Aorta (tissue), 5 donors: ENCODE data around the gene CORO6. TPM values are rescaled to one million over a fixed set of nuclear protein-coding genes. Genes with fewer than 3 reads are reported as not detected.
"Not testable (repeated sequence)": the region's sequence is repeated elsewhere in the genome, so short reads cannot be mapped to it uniquely, and the experiment has no call there.

Experiments
- ATAC-seq: fragments of 200-7000 bp; cut with Tn5 transposase; one replicate; pipeline ENCODE4 v1.9.1; 2022; ENCODE audit warnings: moderate library complexity; ENCODE audit not compliant: low FRiP score
- DNase-seq, 2 donors: peaks; one replicate each; pipeline ENCODE4 v3.0.0-alpha.2; 2020
- H3K27ac ChIP-seq, 2 donors: one replicate each; pipeline ENCODE4 v1.5.1; 2013; ENCODE audit warnings: low read length in 2 of 2, mild to moderate bottlenecking in 2 of 2, moderate library complexity in 2 of 2, control low read depth in 1 of 2, inconsistent platforms in 1 of 2, low read depth in 1 of 2
- H3K27me3 ChIP-seq, 2 donors: one replicate each; pipeline ENCODE4 v1.6.1; 2013; ENCODE audit warnings: control low read depth in 1 of 2, low read length in 1 of 2, mild to moderate bottlenecking in 1 of 2, moderate library complexity in 1 of 2; ENCODE audit not compliant: insufficient read depth in 2 of 2, control insufficient read depth in 1 of 2
- H3K36me3 ChIP-seq, 2 donors: one replicate each; pipeline ENCODE4 v1.6.1; 2013; ENCODE audit warnings: control low read depth in 1 of 2, low read length in 1 of 2, mild to moderate bottlenecking in 1 of 2; ENCODE audit not compliant: insufficient read depth in 2 of 2, control insufficient read depth in 1 of 2
- H3K4me1 ChIP-seq, 2 donors: one replicate each; pipeline ENCODE4 v1.6.1; 2013; ENCODE audit warnings: low read length in 2 of 2, control low read depth in 1 of 2, mild to moderate bottlenecking in 1 of 2, moderate library complexity in 1 of 2; ENCODE audit not compliant: insufficient read depth in 2 of 2, control insufficient read depth in 1 of 2
- H3K4me3 ChIP-seq, 2 donors: one replicate each; pipeline ENCODE4 v1.5.1; 2013; ENCODE audit warnings: low read length in 2 of 2, control low read depth in 1 of 2, mild to moderate bottlenecking in 1 of 2
- H3K9me3 ChIP-seq: one replicate; pipeline ENCODE4 v1.6.1; 2013; ENCODE audit warnings: mild to moderate bottlenecking, low read length; ENCODE audit not compliant: control insufficient read depth
- WGBS, 2 donors: extraction: QIAGEN DNeasy Blood & Tissue Kit; methylation state at CpG; one replicate each; pipeline ENCODE4 v1.1.7; 2013; 5-methylcytosine and 5-hydroxymethylcytosine counted together
- intact Hi-C, 2 donors: fragments of 100-400 bp; cut with DNase I; formaldehyde crosslinking; loops; one replicate each; pipeline versions ENCODE4 v1.14.2 to v1.15.0; 2022
- polyA plus RNA-seq, 2 donors: library from polyadenylated mRNA; stranded (reverse); fragments of 200-250 nt; gene quantifications; one replicate each; pipeline ENCODE4 v1.2.3, GENCODE V29; 2013
- total RNA-seq, 2 donors: library from RNA; stranded (reverse); fragmentation: NEBNext Ultra II Directional; extraction: Animal tissue kit (Norgen Biotek cat#: 25700); gene quantifications; one replicate each; pipeline ENCODE4 v1.2.1, GENCODE V29; 2021
- donor health status: healthy with polysubstance abuse.
- donor health status: Bipolar disorder and iron deficiency.
- donor health status: DM: no; HTN: no; CAD: no.
- donor health status: DM: no; HTN: no; CAD: no.
- donor health status: DM: yes; HTN: yes; CAD: no.

CORO6 gene
- total and polyA plus RNA-seq, 4 donors = 2.9 to 51.6 (median 11.1) TPM

DNA sequence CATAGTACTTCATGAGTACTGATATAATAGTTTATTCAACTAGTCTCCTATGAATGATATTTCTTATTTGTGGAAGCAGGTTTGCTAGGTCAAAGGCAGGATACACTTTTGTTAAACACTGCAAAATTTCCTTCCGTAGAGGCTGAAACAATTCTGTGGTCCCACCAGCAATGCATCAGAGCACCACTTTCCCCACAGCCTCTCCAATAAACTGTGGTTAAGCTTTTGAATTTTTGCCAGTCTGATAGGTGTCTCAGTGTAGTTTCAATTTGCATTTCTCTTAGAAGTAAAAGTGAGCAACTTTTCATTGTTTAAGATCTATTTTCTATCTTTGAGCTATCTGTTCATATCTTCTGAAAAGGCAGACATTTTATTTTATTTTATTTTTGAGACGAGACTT lies 36.4 kb upstream of the CORO6 start:
- Histone ChIP-seq H3K9me3 (no peaks in the 10 kb centered on the region), H3K36me3 (no peaks in the 10 kb centered on the region), H3K27me3 (no peaks in the 10 kb centered on the region), H3K4me3 (no peak overlapping the region), H3K27ac (no peak overlapping the region), H3K4me1 (no peaks in the 10 kb centered on the region)
- no peak for DNase-seq
- 95 to 98% methylated on average over 2 of the region's 2 CpGs for WGBS, 2 donors
- no peak for ATAC-seq
- intact Hi-C loops = no loop called here

DNA sequence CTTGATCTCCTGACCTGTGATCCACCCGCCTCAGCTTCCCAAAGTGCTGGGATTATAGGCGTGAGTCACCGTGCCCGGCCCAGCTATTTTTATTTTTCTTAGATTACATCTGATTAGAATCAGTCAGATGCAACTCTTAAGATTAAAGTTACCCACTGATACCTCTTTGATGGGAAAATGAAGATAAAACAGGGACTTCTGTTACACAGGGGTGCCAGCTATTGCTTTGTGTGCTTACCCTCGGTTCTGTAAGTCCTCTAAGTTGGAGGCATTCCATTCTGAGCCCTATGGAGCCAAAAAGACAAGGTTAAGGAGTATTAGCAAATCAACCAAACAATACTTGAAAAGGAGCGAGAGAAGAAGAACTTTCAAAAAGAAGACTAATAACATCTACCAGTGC lies 32.6 kb upstream of the CORO6 start:
- ATAC-seq = no peak
- DNase-seq = no peak
- H3K4me3 ChIP-seq = no peak overlapping the region
- no peaks in the 10 kb centered on the region for H3K36me3 ChIP-seq
- no peaks in the 10 kb centered on the region for H3K9me3 ChIP-seq
- no peaks in the 10 kb centered on the region for H3K4me1 ChIP-seq
- no peaks in the 10 kb centered on the region for H3K27me3 ChIP-seq
- no peak overlapping the region for H3K27ac ChIP-seq
- intact Hi-C loops = no loop called here
- WGBS, 2 donors = 91 to 92% methylated on average over 6 of the region's 6 CpGs

DNA sequence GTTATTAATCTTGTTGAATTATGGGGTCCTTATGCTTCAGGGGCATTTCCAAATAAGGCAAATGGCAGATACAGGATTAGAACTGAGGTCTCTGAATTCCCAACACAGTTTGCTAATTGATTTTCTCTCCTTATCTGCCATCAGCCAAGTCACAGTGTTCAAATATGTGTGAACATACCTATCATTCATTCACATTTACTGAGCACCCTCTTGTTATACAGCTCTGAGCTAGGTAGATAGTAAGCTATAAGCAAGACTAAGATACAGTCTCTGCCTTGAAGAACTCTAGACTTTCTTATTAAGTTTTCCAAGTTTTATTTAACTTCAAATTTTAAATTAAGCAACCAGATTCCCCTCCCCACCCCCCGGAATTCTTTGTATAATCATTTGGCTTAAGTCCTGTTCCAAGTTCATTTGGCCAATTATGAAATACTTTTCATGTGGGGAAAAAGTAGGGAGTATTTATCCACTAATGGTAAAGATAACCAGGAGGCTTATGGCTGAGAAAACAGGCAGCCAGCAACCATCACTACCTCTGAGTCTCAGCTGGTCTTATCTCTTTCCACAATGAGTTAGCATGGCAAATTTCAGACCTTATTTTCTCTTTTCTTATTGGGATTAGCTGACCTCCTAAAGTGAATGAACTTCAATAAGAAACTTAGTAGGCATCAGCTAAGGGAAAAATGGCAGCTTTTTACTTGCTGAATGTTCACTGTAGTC lies 31.4 kb upstream of the CORO6 start:
- Histone ChIP-seq H3K9me3 (no peaks in the 10 kb centered on the region), H3K4me1 (no peaks in the 10 kb centered on the region), H3K4me3 (no peak overlapping the region), H3K27ac (no peak overlapping the region), H3K36me3 (no peaks in the 10 kb centered on the region), H3K27me3 (no peaks in the 10 kb centered on the region)
- ATAC-seq (no peak), DNase-seq (no peak)
- intact Hi-C loops = no loop called here
- whole genome bisulfite sequencing, 2 donors = 74 to 77% methylated on average over 1 of the region's 1 CpG

DNA sequence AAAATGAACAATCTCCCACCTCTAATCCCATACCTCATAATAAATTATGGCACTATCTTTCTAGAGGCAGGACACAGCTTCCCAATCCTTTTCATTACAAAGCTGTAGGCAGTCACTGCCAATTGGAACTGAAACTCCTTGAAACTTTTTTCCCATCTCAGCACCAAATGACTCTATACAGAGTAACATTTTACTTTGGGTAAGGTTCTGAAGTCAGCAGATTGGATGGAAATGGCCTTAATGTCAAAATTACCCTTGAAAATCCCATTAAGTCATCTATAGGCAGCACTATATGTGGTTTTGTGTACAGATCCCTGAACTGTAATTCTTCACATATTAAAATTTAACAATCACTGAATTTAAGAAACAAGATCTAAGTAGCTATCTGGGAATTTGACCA lies 30.3 kb upstream of the CORO6 start:
- no peaks in the 10 kb centered on the region for H3K36me3 ChIP-seq
- no peak overlapping the region for H3K27ac ChIP-seq
- ATAC-seq (no peak), DNase-seq (no peak)
- H3K4me1 ChIP-seq = no peaks in the 10 kb centered on the region
- H3K4me3 ChIP-seq = no peak overlapping the region
- H3K9me3 ChIP-seq = no peaks in the 10 kb centered on the region
- H3K27me3 ChIP-seq = no peaks in the 10 kb centered on the region
- intact Hi-C loops = no loop called here

DNA sequence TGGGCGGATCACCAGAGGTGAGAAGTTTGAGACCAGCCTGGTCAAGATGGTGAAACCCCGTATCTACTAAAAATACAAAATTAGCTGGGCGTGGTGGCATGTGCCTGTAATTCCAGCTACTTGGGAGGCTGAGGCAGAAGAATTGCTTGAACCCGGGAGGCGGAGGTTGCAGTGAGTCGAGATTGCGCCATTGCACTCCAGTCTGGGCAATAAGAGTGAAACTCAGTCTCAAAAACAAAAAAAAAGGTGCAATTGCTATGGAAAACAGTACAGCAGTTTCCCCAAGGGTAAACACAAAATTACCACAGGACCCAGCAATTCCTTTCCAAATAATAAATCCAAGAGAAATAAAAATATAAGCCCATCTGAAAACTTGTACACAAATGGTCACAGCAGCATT lies 29.2 kb upstream of the CORO6 start:
- 95 to 99% methylated on average over 7 of the region's 7 CpGs for WGBS, 2 donors
- H3K27me3 ChIP-seq, DNase-seq, H3K36me3 ChIP-seq, H3K4me1 ChIP-seq, intact Hi-C loops, H3K27ac ChIP-seq, ATAC-seq, H3K4me3 ChIP-seq, H3K9me3 ChIP-seq: not testable (repeated sequence)

DNA sequence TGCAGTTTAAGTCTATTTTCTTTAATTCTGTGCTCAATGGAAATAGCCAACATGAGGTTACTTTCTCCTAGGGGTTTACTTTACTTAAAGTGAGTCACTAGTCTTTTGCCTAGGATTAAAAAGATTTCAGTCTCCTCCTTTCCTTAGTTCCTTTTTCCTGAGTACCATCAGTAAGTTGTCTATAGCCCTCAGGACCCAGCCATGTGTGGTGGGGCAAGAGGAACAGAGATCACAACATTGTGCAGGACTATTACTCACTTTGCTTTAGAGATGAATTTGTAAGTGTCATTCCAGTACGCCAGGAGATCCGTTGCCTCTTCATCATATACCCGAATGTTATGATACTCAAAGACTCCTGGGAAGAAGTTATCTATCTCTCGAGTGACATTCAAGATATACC lies 27.7 kb upstream of the CORO6 start:
- Histone ChIP-seq H3K27ac (no peak overlapping the region), H3K9me3 (no peaks in the 10 kb centered on the region), H3K36me3 (no peaks in the 10 kb centered on the region), H3K4me3 (no peak overlapping the region), H3K27me3 (no peaks in the 10 kb centered on the region), H3K4me1 (no peaks in the 10 kb centered on the region)
- DNase-seq (no peak), ATAC-seq (no peak)
- 85 to 86% methylated on average over 4 of the region's 4 CpGs for WGBS, 2 donors
- intact Hi-C loops = no loop called here

DNA sequence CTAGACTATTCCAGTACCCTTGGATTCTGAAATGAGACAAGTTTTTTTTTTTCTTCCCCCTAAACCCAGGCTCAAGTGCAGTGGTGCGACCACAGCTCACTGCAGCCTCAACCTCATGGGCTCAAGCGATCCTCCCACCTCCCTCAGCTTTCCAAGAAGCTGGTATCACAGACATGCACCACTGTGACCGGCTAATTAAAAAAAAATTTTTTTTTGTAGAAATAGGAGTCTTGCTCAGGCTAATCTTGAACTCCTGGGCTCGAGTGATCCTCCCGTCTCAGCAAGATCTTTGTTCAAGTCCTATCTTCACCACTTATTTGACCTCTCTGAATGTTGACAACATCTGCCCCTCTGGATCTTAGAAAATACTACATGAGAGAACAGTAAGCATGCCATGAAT lies 26.6 kb upstream of the CORO6 start:
- H3K4me3 ChIP-seq = no peak overlapping the region
- peaks cover 0 to 2% of the 10 kb centered on the region in 2 donors for H3K4me1 ChIP-seq
- H3K27me3 ChIP-seq = no peaks in the 10 kb centered on the region
- no peak overlapping the region for H3K27ac ChIP-seq
- WGBS, 2 donors = 91 to 95% methylated on average over 5 of the region's 5 CpGs
- H3K36me3 ChIP-seq = no peaks in the 10 kb centered on the region
- intact Hi-C loops = loop anchor here (10.0 kb wide), 1 partner anchor 285 kb away; the partner anchor contains the start of gene SSH2 (in 2 of the 2)
- no peak for ATAC-seq
- no peaks in the 10 kb centered on the region for H3K9me3 ChIP-seq
- DNase-seq = no peak

DNA sequence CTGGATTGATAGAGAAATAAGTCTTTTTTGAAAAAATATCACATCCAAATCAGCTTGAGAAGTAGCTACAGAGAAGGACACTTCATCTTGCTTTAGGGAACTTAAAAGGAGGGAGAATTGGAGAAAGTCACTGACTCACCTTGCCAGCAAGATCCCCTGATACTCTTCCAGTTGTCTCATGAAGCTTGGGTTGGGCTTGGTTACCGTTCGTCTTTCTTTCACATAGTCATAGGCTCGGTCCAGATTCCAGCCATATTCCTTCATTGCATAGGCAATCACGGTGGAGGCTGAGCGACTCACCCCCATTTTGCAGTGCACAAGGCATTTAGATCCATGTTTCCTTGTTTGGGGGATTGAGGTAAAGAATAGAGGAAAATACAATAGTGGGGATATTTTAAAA lies 25.3 kb upstream of the CORO6 start:
- Histone ChIP-seq H3K27ac (no peak overlapping the region), H3K9me3 (no peaks in the 10 kb centered on the region), H3K4me1 (peaks cover 0 to 2% of the 10 kb centered on the region in 2 donors), H3K4me3 (no peak overlapping the region), H3K36me3 (no peaks in the 10 kb centered on the region), H3K27me3 (no peaks in the 10 kb centered on the region)
- 91% methylated on average over 5 of the region's 5 CpGs for WGBS, 2 donors
- intact Hi-C loops = loop anchor here (10.0 kb wide), 1 partner anchor 287 kb away; the partner anchor contains the start of gene SSH2 (in 2 of the 2)
- DNase-seq (no peak), ATAC-seq (no peak)

DNA sequence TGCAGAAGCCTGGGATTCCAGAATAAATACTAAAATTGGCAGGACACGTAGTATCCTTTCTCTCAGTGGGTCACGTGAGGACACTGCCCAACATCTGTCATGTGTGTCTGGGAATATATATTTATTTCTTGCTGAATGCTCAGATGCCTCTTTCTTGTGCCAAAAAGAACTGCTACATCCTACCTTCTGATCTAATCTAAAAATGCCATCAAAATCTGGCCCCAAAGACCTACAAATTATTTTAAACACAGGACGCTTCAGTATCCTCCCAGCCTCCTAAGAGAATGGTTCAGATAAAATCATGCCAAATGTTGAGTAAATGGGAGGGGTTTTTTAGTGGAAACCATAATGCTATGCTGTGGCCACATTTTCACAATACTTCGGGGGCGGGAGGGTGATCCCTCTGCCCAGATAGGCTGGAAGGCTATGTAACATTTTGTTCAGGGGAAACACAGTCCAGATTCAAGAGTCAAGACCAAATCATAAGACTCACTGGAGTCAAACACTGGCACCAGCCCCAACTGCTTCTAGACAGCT lies 22.9 kb upstream of the CORO6 start:
- ATAC-seq = peak; percentile 87
- WGBS, 2 donors = 1 to 2% methylated on average over 5 of the region's 5 CpGs
- Histone ChIP-seq H3K27ac (peak overlapping the region; percentile 64 to 76), H3K27me3 (no peaks in the 10 kb centered on the region), H3K4me3 (no peak overlapping the region), H3K36me3 (no peaks in the 10 kb centered on the region), H3K9me3 (no peaks in the 10 kb centered on the region), H3K4me1 (peaks cover 0 to 2% of the 10 kb centered on the region in 2 donors)
- DNase-seq = peak; percentile 76 to 80
- intact Hi-C loops = loop anchor here (10.0 kb wide), 1 partner anchor 289 kb away; the partner anchor contains the start of gene SSH2 (in 2 of the 2)
